Mesendoderm (in vitro differentiated cells): ENCODE data around the gene PEPD.

Experiments used
- DNase-seq: peaks from one replicate; pipeline ENCODE4 v3.0.0; 2013
- H2AK5ac ChIP-seq: 2 replicates; pipeline ENCODE4 v1.6.1; 2013; ENCODE audit warnings: low read length, inconsistent platforms
- H2BK120ac ChIP-seq: 2 replicates; pipeline ENCODE4 v1.6.1; 2013; ENCODE audit warnings: low read depth, mild to moderate bottlenecking, low read length, moderate library complexity, mixed read lengths
- H2BK15ac ChIP-seq: replicated peaks from 2 replicates; pipeline ENCODE4 v1.6.1; 2013; ENCODE audit warnings: low read depth, mild to moderate bottlenecking, moderate library complexity
- H2BK5ac ChIP-seq: 2 replicates; pipeline ENCODE4 v1.6.1; 2013; ENCODE audit warnings: low read length, inconsistent platforms
- H3K18ac ChIP-seq: 2 replicates; pipeline ENCODE4 v1.6.1; 2013; ENCODE audit warnings: mild to moderate bottlenecking, low read length, mixed read lengths
- H3K23ac ChIP-seq: one replicate; pipeline ENCODE4 v1.6.1; 2013; ENCODE audit warnings: low read length
- H3K27ac ChIP-seq: 2 replicates; pipeline ENCODE4 v1.5.1; 2013; ENCODE audit warnings: low read depth, mild to moderate bottlenecking, inconsistent platforms, low read length, moderate library complexity
- H3K27me3 ChIP-seq: 2 replicates; pipeline ENCODE4 v1.6.1; 2013; ENCODE audit warnings: low read length, control low read depth, mild to moderate bottlenecking, inconsistent platforms; ENCODE audit not compliant: insufficient read depth, poor library complexity
- H3K36me3 ChIP-seq: 2 replicates; pipeline ENCODE4 v1.6.1; 2013; ENCODE audit warnings: low read length, inconsistent platforms; ENCODE audit not compliant: control insufficient read depth, insufficient read depth
- H3K4ac ChIP-seq: one replicate; pipeline ENCODE4 v1.6.1; 2013; ENCODE audit warnings: low read depth, mild to moderate bottlenecking, low read length, moderate library complexity
- H3K4me1 ChIP-seq: 2 replicates; pipeline ENCODE4 v1.6.1; 2013; ENCODE audit warnings: low read depth, low read length, inconsistent platforms; ENCODE audit not compliant: control insufficient read depth
- H3K4me2 ChIP-seq: 2 replicates; pipeline ENCODE4 v1.6.1; 2013; ENCODE audit warnings: low read length
- H3K4me3 ChIP-seq: 2 replicates; pipeline ENCODE4 v1.5.1; 2013; ENCODE audit warnings: mild to moderate bottlenecking, low read length
- H3K56ac ChIP-seq: one replicate; pipeline ENCODE4 v1.6.1; 2013; ENCODE audit warnings: low read length
- H3K79me1 ChIP-seq: 2 replicates; pipeline ENCODE4 v1.6.1; 2013; ENCODE audit warnings: low read length, inconsistent platforms
- H3K79me2 ChIP-seq: 2 replicates; pipeline ENCODE4 v1.6.1; 2013; ENCODE audit warnings: mild to moderate bottlenecking, low read length; ENCODE audit not compliant: control insufficient read depth, insufficient read depth
- H3K9ac ChIP-seq: 2 replicates; pipeline ENCODE4 v1.6.1; 2013; ENCODE audit warnings: low read length, inconsistent platforms
- H4K5ac ChIP-seq: one replicate; pipeline ENCODE4 v1.6.1; 2013; ENCODE audit warnings: low read length
- H4K8ac ChIP-seq: one replicate; pipeline ENCODE4 v1.6.1; 2013; ENCODE audit warnings: low read depth, mild to moderate bottlenecking, control low read depth, low read length, moderate library complexity
- WGBS: extraction: QIAGEN DNeasy Blood & Tissue Kit; methylation state at CpG from one replicate; pipeline ENCODE4 v1.1.7; 2013; ENCODE audit warnings: low lambda C conversion rate, missing lambda C conversion rate; ENCODE audit not compliant: insufficient coverage; ENCODE audit errors: extremely low coverage; 5-methylcytosine and 5-hydroxymethylcytosine counted together

PEPD gene

DNA sequence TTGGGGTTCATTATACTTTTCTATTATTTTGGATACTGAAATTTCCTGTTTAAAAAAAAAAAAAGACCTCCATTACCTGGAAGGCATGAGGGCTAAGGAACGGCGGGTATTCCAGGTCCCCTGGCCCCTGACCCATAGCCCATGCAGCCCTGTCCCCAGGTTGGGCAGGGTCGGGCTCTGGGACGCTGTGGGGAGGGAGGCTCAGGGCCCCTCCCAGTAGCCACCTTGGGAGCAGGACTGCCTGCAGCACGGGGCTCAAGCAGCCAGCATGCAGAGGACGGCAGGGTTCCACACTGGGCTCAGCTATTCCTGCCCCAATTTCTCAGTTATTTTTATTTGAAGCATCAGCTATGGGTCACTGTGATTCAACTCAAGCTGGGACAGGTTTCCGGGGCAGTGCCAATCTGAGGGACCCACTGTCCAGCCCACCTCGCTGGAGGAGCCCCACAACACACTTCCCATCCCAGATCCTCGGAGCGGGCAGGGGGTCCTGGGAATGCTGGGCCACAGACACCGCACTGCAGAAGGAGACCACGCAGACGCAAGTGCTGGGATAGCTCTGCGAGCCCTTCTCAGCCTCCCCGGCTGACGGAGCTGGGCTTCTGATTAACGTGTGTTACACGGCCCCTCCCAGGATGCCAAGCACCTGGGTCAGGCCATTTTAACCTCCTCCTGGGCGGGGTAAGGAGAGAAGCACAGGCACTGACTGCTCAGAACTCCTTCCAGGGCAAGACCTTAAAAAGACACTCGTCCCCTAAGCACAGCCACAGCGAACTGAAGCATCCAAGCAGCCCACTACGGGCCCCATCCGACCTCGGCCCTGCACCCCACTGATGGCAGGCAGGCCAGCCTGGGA is 60.1 kb downstream of the PEPD start:
- H3K79me2 ChIP-seq, result no peaks in the 10 kb centered on the region
- no peaks in the 10 kb centered on the region for H3K79me1 ChIP-seq
- H3K9ac ChIP-seq, result no peak overlapping the region
- H3K18ac ChIP-seq, result no peak overlapping the region
- no peaks in the 10 kb centered on the region for H3K27me3 ChIP-seq
- no peak overlapping the region for H2BK5ac ChIP-seq
- no peak overlapping the region for H3K27ac ChIP-seq
- no peak overlapping the region for H3K23ac ChIP-seq
- H3K4me1 ChIP-seq, result no peaks in the 10 kb centered on the region
- H3K4ac ChIP-seq, result no peak overlapping the region
- H3K4me3 ChIP-seq, result no peak overlapping the region
- no peak overlapping the region for H4K8ac ChIP-seq
- H3K56ac ChIP-seq, result no peak overlapping the region
- no CpG with 5 or more reads among the region's 24 CpGs for WGBS
- H3K4me2 ChIP-seq, result no peak overlapping the region
- DNase-seq, result no peak
- H3K36me3 ChIP-seq, result no peaks in the 10 kb centered on the region
- H4K5ac ChIP-seq, result no peak overlapping the region
- no peak overlapping the region for H2BK120ac ChIP-seq
- H2AK5ac ChIP-seq, result no peak overlapping the region
- no peak overlapping the region for H2BK15ac ChIP-seq

DNA sequence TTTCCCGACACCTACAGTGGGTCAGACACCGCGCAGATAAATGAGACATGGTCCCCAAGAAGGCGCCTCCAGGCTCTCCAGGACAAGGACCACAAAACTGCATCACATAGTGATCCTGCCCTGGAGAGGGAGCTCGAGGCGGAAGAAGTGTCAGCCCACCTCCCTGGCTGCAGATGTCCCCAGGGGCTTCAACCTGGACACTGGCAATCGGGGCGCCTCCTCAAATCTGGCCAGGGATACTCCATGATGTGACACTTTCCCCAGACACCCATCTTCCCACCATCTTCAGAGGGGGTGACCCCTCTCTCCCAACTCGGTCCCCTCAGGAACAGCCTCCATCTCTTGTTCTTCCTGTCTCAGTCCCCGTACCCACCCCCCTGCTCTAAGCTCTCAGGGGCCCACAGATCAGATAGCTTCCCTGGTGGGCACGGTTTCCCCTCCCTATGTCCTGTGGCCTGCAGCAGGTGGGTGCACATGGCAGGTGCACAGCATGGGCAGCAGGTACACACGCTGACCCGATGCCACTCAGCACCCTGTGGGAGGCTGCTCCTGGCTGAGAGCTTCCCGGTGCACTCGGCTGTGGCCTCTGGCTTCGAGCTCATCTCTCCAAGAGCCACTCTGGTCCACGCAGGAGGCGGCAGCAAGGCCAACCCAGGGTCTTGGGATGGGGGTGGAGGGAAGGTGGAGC is 61.2 kb downstream of the PEPD start:
- no peak overlapping the region for H2BK5ac ChIP-seq
- no peaks in the 10 kb centered on the region for H3K36me3 ChIP-seq
- H3K4me3 ChIP-seq, result no peak overlapping the region
- H3K27ac ChIP-seq, result no peak overlapping the region
- H3K23ac ChIP-seq, result no peak overlapping the region
- no peak overlapping the region for H3K4me2 ChIP-seq
- no peak overlapping the region for H2BK120ac ChIP-seq
- no peaks in the 10 kb centered on the region for H3K27me3 ChIP-seq
- no peaks in the 10 kb centered on the region for H3K79me2 ChIP-seq
- H3K56ac ChIP-seq, result no peak overlapping the region
- H3K4me1 ChIP-seq, result no peaks in the 10 kb centered on the region
- no peak overlapping the region for H4K8ac ChIP-seq
- H2AK5ac ChIP-seq, result no peak overlapping the region
- H3K18ac ChIP-seq, result no peak overlapping the region
- WGBS, result no CpG with 5 or more reads among the region's 18 CpGs
- no peaks in the 10 kb centered on the region for H3K79me1 ChIP-seq
- H4K5ac ChIP-seq, result no peak overlapping the region
- no peak overlapping the region for H2BK15ac ChIP-seq
- no peak overlapping the region for H3K9ac ChIP-seq
- DNase-seq, result no peak
- H3K4ac ChIP-seq, result no peak overlapping the region

DNA sequence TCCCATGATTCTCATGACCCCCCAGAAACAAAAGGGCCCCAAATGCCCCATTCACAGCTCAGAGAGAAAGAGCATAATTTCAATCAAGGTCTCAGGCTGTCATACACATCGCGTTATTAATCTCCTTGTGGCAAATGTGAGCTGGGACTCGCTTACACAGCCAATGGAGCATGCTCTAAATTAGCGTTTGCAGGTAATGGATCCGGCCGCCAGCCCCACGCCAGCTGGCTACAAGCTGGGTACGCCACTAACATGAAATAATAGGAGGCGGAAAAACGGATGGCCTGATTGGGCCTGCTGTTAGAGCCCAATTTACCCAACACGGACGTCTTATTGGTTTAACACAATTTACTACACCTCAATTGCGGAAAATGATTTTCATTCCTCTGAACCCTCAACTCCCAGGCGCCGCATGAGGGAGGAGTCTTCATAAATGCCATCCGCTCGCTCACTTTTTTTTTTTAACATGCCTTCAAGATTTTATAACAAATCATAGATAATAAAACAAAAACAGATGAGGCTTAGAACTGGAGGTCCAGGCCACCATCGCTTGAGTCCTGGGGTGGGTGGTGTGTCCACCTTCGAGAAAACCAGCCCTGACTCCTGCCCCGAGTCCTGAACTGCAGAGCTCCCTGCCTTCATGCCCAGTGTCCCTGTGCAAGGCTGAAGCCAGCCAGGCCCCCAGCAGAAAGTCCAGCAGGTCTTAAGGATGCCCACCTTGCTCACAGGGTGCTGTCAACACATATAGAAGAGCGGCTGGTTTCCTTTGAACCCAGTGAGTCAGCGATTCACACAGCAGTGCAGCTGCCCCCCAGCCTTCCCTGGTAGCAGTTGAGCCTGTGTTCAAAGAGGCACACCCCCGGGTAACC is 62.1 kb downstream of the PEPD start:
- Histone ChIP-seq H3K79me1 (no peaks in the 10 kb centered on the region), H2BK5ac (no peak overlapping the region), H4K8ac (no peak overlapping the region), H3K56ac (no peak overlapping the region), H3K36me3 (no peaks in the 10 kb centered on the region), H3K4me2 (no peak overlapping the region), H3K18ac (no peak overlapping the region), H3K27me3 (no peaks in the 10 kb centered on the region), H2BK120ac (no peak overlapping the region), H3K79me2 (no peaks in the 10 kb centered on the region), H3K4ac (no peak overlapping the region), H3K4me1 (no peaks in the 10 kb centered on the region), H4K5ac (no peak overlapping the region), H3K9ac (no peak overlapping the region), H3K27ac (no peak overlapping the region), H3K23ac (no peak overlapping the region), H2AK5ac (no peak overlapping the region), H3K4me3 (no peak overlapping the region), H2BK15ac (no peak overlapping the region)
- DNase-seq, result no peak
- WGBS, result no CpG with 5 or more reads among the region's 23 CpGs

DNA sequence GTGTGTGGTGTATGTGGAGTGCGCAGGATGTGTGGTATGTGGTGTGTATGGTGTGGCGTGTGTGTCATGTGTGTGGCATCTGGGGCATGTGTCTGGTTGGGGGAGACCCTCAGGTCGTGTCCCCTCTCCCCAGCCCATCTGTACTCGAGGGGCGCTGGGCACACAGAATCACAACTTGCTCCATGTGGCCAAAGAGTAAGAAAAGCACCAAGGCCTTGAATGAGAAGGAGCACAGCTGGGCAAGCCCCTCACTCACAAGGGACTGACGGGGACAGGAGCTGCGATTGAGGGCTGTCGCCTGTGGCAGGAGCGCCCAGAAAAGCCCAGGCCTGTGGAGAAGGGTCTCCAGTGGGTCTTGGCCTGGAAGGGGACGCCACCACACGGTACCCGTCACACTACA is 62.8 kb downstream of the PEPD start:
- no peaks in the 10 kb centered on the region for H3K4me1 ChIP-seq
- no peaks in the 10 kb centered on the region for H3K36me3 ChIP-seq
- H2AK5ac ChIP-seq, result no peak overlapping the region
- H3K4me3 ChIP-seq, result no peak overlapping the region
- H3K18ac ChIP-seq, result no peak overlapping the region
- H4K8ac ChIP-seq, result no peak overlapping the region
- no peak overlapping the region for H3K4ac ChIP-seq
- no peak for DNase-seq
- no peaks in the 10 kb centered on the region for H3K79me1 ChIP-seq
- H4K5ac ChIP-seq, result no peak overlapping the region
- no peak overlapping the region for H3K23ac ChIP-seq
- no peak overlapping the region for H2BK15ac ChIP-seq
- no CpG with 5 or more reads among the region's 12 CpGs for WGBS
- no peak overlapping the region for H3K27ac ChIP-seq
- H3K56ac ChIP-seq, result no peak overlapping the region
- no peak overlapping the region for H2BK5ac ChIP-seq
- no peak overlapping the region for H3K4me2 ChIP-seq
- H3K27me3 ChIP-seq, result no peaks in the 10 kb centered on the region
- H3K9ac ChIP-seq, result no peak overlapping the region
- H2BK120ac ChIP-seq, result no peak overlapping the region
- no peaks in the 10 kb centered on the region for H3K79me2 ChIP-seq

DNA sequence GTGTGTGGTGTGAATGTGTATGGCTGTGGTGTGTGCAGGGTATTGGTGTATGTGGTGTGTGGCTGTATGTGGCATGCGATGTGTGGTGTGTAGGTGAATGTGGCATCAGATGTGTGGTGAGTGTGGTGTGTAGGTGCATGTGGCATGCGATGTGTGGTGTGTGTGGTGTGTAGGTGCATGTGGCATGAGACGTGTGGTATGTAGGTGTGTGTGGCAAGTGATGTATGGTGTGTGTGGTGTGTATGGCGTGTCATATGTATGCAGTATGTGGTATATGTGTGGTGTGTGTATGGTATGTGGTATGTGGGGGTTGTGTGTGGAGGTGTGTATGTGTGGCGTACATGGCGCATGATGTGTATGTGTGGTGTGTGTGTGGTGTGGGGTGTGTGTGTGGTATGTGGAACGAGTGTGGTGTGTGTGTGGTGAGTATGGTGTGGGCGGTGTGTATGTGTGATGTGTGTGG is 63.4 kb downstream of the PEPD start:
- Histone ChIP-seq H3K79me1 (no peaks in the 10 kb centered on the region), H3K56ac (no peak overlapping the region), H3K27ac (no peak overlapping the region), H2BK5ac (no peak overlapping the region), H2BK15ac (no peak overlapping the region), H3K36me3 (no peaks in the 10 kb centered on the region), H3K4me1 (no peaks in the 10 kb centered on the region), H3K9ac (no peak overlapping the region), H4K5ac (no peak overlapping the region), H2BK120ac (no peak overlapping the region), H2AK5ac (no peak overlapping the region), H3K79me2 (no peaks in the 10 kb centered on the region), H3K4ac (no peak overlapping the region), H3K4me2 (no peak overlapping the region), H3K23ac (no peak overlapping the region), H3K27me3 (no peaks in the 10 kb centered on the region), H4K8ac (no peak overlapping the region), H3K18ac (no peak overlapping the region), H3K4me3 (no peak overlapping the region)
- 100% methylated on average over 4 of the region's 8 CpGs for WGBS
- no peak for DNase-seq
